HFFc6 (cell line): ENCODE data around the gene CSNK1E. TPM values are rescaled to one million over a fixed set of nuclear protein-coding genes. Genes with fewer than 3 reads are reported as not detected.

Experiments used
- DNase-seq: peaks from one replicate; pipeline ENCODE4 v3.0.0-alpha.2; 2018
- H3K27ac Mint-ChIP-seq: 2 replicates; pipeline ENCODE4 v1.8.0; 2020; ENCODE audit warnings: mild to moderate bottlenecking, mixed read lengths
- H3K27me3 Mint-ChIP-seq: 2 replicates; pipeline ENCODE4 v1.8.0; 2021; ENCODE audit warnings: mild to moderate bottlenecking, moderate library complexity, mixed read lengths; ENCODE audit not compliant: insufficient read depth
- H3K36me3 Mint-ChIP-seq: 2 replicates; pipeline ENCODE4 v1.8.0; 2021; ENCODE audit warnings: low read depth, mixed read lengths
- H3K4me1 Mint-ChIP-seq: 2 replicates; pipeline ENCODE4 v1.8.0; 2020; ENCODE audit warnings: low read depth, mixed read lengths
- H3K4me3 Mint-ChIP-seq: 2 replicates; pipeline ENCODE4 v1.8.0; 2020; ENCODE audit warnings: mild to moderate bottlenecking, moderate library complexity, mixed read lengths
- H3K9me3 Mint-ChIP-seq: 2 replicates; pipeline ENCODE4 v1.8.0; 2020; ENCODE audit warnings: mild to moderate bottlenecking, mixed read lengths
- total RNA-seq, 6 experiments: library from RNA; stranded (reverse); fragmentation: NEBNext Ultra II Directional; extraction: Animal tissue kit (Norgen Biotek cat#: 25700); gene quantifications; 2 replicates in 1 of 6; 3 replicates in 5 of 6; pipeline ENCODE4 v1.2.3, GENCODE V29; 2021
- TF ChIP-seq, protein P1 (sequence below): fragments of 200-600 bp; sonication (generic); IDR thresholded peaks from 2 replicates; pipeline ENCODE4 v1.5.0; 2021; ENCODE audit warnings: antibody characterized with exemption, mild to moderate bottlenecking

CSNK1E gene
- total RNA-seq, 6 experiments from 2014 or later = 166 to 184 (median 172) TPM

DNA sequence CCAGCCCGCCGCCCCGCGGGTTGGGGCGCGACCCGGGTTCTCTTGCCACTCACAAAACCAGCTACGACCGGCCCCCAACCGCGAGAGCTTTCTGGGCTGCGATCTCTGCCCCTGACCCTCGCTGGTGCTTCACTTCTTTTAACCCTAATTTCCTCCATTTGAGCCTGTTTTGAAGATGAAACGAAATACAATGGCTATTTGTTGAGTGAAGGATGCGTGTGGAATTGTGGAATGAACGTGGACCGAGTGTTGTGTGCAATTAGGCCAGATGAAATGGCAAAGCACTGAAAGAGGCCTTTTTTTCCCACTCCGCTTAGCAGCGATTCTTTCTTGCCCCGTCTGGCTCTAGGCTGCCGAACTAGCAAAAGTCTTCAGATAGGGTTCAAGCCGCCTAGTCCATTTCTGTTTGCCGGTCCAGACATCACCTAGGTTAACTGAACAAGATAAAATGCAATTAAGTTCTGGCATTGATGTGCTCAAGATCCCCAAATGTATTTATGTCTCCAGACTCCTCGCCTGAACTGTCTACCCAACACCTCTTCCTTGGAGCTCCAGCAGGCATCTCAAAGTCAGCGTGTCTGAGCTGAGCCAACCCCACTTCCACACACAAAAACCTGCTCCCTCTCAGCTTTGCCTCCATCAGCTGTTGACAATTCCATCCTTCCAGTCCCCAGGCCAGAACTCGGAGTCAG is 44.0 kb downstream of the CSNK1E start:
- Mint-ChIP-seq H3K27me3 (peaks cover 2% of the 10 kb centered on the region), H3K36me3 (peaks cover 6% of the 10 kb centered on the region), H3K4me3 (peak overlapping the region; percentile 94), H3K4me1 (peaks cover 49% of the 10 kb centered on the region), H3K9me3 (no peaks in the 10 kb centered on the region), H3K27ac (peak overlapping the region; percentile 93)
- TF ChIP-seq, protein P1, sequence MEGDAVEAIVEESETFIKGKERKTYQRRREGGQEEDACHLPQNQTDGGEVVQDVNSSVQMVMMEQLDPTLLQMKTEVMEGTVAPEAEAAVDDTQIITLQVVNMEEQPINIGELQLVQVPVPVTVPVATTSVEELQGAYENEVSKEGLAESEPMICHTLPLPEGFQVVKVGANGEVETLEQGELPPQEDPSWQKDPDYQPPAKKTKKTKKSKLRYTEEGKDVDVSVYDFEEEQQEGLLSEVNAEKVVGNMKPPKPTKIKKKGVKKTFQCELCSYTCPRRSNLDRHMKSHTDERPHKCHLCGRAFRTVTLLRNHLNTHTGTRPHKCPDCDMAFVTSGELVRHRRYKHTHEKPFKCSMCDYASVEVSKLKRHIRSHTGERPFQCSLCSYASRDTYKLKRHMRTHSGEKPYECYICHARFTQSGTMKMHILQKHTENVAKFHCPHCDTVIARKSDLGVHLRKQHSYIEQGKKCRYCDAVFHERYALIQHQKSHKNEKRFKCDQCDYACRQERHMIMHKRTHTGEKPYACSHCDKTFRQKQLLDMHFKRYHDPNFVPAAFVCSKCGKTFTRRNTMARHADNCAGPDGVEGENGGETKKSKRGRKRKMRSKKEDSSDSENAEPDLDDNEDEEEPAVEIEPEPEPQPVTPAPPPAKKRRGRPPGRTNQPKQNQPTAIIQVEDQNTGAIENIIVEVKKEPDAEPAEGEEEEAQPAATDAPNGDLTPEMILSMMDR = no peak
- no peak for DNase-seq

GRCh38 chr22:38272373-38273134 is 44.7 kb downstream of the CSNK1E start, which contains the start of gene TMEM184B:
Gene TMEM184B (minus strand): TSS chr22:38273010. CDS start chr22:38247961, 25,049 bp downstream.
- H3K4me3 Mint-ChIP-seq = peak within 1 kb of the TSS; percentile 94
- peaks cover 2% of the 10 kb centered on the region for H3K27me3 Mint-ChIP-seq
- peak within 1 kb of the TSS; percentile 93 for H3K27ac Mint-ChIP-seq
- H3K4me1 Mint-ChIP-seq = peaks cover 53% of the 10 kb centered on the region
- DNase-seq = peak; percentile 35
- H3K9me3 Mint-ChIP-seq = no peaks in the 10 kb centered on the region
- TF ChIP-seq, protein P1 = no peak
- peaks cover 6% of the 10 kb centered on the region for H3K36me3 Mint-ChIP-seq

DNA sequence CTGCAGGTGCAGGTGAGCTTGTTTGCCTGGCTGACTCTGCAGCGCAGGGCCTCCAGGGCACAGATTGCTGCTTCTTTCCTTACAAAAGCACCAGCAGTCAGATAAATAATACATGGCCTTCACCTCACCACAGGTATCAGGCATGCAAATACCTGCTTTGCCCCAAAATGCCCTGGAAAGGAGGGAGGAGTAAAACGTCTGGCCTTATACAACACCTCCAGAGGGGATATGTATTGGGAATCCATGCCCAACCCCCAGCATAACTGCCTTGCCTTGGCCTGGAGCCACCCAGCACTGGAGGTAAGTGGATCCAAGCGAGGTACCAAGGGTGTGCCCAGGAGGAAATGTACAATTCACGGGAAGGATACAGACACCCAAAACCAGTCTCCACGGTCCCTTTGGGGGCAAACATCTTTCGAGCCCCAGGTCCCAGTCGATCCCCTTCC is 45.3 kb downstream of the CSNK1E start:
- peak overlapping the region; percentile 92 for H3K4me3 Mint-ChIP-seq
- peaks cover 6% of the 10 kb centered on the region for H3K36me3 Mint-ChIP-seq
- H3K9me3 Mint-ChIP-seq = no peaks in the 10 kb centered on the region
- H3K27ac Mint-ChIP-seq = peak overlapping the region; percentile 73
- peaks cover 2% of the 10 kb centered on the region for H3K27me3 Mint-ChIP-seq
- no peak for DNase-seq
- TF ChIP-seq, protein P1 = no peak
- peaks cover 59% of the 10 kb centered on the region for H3K4me1 Mint-ChIP-seq

- Mint-ChIP-seq H3K27ac (peak overlapping the region; percentile 67), H3K36me3 (peaks cover 6% of the 10 kb centered on the region), H3K4me3 (peak overlapping the region; percentile 92), H3K4me1 (peaks cover 59% of the 10 kb centered on the region), H3K27me3 (peaks cover 2% of the 10 kb centered on the region), H3K9me3 (no peaks in the 10 kb centered on the region)
- no peak for DNase-seq
- TF ChIP-seq, protein P1 = no peak
Measured at GRCh38 chr22:38271101-38271500, 46.1 kb downstream of the CSNK1E start.

GRCh38 chr22:38270091-38270992 is 46.9 kb downstream of the CSNK1E start:
- Mint-ChIP-seq H3K36me3 (peaks cover 6% of the 10 kb centered on the region), H3K9me3 (no peaks in the 10 kb centered on the region), H3K4me3 (peak overlapping the region; percentile 92), H3K27ac (peak overlapping the region; percentile 67), H3K27me3 (peaks cover 2% of the 10 kb centered on the region), H3K4me1 (peaks cover 59% of the 10 kb centered on the region)
- DNase-seq = no peak
- TF ChIP-seq, protein P1 = no peak
